HG02884 (cell line): ENCODE measurements around the gene PRKCD.

Experiments used
- ATAC-seq: cut with Tn5 transposase; IDR thresholded peaks from one replicate; pipeline ENCODE4 v1.9.1; 2021; ENCODE audit warnings: mild to moderate bottlenecking, moderate library complexity; ENCODE audit not compliant: unreplicated experiment

PRKCD gene

GRCh38 chr3:53188720-53189119 lies 27.7 kb downstream of the PRKCD start:
- ATAC-seq: no peak

- no peak for ATAC-seq
Measured at GRCh38 chr3:53189276-53189675, 28.3 kb downstream of the PRKCD start.

DNA sequence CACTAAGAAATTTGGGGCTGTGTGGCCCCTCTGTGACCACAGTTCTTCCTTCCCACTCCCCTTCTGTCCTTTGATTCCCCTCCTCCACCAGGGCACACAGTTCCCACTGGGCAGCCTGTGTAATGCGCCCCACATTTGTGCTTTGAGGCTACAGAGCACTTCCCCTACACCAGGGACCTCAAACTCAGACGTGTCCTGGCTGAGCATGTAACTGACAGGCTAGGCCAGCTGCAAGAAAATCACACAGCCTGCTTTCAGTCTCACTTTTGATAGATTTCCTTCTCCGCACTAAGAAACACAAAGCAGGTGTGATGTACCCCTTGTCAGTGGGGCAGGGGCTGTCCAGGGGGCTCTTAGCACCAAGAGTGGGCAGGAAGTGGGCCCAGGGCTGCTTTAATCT lies 29.6 kb downstream of the PRKCD start:
- ATAC-seq: no peak

GRCh38 chr3:53191836-53192480 lies 30.9 kb downstream of the PRKCD start:
- no peak for ATAC-seq

GRCh38 chr3:53192608-53193007 lies 31.6 kb downstream of the PRKCD start:
- ATAC-seq: peak; percentile 43

DNA sequence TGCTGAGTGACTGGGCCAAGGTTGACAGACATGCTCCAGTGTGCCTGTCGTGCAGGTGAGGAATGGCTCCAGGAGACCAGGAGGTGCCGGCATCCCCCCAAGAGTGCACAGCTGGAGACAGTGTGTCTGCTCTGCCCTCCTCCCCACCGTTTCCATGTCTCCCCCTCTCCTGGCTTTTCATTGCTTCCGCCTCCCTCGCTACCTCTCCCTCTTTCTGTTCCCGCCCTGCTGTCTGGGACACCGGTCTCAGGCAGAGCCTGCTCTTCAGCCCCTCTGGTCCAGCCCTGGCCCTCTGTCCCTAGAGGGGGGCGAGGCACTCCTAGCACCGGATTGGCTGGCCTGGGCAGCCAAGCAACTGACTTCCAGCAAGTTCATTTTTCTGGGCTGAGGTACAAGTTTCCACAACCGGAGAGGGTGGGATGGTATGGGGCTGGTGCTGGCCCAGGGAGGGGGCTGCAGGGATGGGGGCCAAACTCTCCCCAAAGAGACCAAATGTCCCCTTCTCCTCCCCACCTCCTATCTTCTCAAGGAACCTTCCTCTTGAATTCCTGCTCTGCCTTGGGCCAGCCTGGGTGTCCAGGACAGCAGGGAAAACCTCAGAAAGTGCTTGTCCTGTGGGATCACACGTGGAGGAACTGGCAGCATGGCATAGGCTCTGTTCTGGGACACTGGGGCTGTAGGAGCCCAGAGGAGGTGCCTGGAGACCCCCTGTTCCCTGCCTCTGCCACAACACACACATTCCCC lies 32.6 kb downstream of the PRKCD start:
- no peak for ATAC-seq

- ATAC-seq: no peak
Measured at GRCh38 chr3:53194210-53195065, 33.4 kb downstream of the PRKCD start.

- no peak for ATAC-seq
Measured at GRCh38 chr3:53195066-53195450, 34.0 kb downstream of the PRKCD start.

DNA sequence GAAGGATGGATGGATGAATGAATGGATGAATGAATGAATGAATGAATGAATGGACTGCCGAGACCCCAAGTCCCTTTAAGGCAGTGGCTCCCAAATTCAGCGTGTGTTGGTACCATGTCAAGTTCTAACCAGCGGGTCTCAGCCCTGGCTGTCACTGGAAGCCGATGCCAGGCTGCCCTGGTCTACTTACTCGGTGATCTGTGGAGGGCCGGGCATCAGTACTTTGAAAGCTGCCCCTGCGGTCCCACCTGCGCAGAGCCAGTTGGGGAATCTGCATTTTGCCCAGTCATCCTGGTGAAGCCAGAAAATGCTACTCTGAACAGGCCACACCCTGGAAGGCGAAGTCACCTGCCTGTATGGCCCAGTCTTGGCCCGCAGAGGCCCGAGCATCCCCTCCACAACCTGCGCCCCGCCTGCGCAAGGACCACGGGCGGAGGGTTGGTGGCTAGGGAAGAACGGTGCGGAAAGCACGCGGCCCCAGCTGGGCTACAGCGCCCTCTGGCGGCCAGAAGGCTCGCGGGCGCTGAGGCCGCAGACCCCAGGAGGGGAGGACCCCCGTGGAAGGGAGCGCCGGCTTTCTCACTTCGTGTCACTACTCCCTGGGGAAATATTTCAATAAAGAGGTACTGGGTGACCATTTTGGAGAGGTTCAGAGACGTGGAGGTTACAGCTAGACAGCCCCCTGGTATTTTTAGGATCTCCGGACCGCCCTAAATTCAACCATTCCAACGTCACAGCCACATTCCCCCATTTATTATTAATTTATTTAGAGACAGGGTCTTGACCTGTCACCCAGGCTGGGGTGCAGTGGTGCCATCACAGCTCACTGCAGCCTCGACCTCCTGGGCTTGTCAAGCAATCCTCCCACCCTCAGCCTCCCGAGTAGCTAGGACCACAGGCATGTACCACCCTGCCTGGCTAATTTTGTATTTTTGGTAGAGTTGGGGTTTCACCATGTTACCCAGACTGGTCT lies 34.9 kb downstream of the PRKCD start:
- ATAC-seq: no peak

GRCh38 chr3:53196575-53197407 lies 35.8 kb downstream of the PRKCD start:
- no peak for ATAC-seq

DNA sequence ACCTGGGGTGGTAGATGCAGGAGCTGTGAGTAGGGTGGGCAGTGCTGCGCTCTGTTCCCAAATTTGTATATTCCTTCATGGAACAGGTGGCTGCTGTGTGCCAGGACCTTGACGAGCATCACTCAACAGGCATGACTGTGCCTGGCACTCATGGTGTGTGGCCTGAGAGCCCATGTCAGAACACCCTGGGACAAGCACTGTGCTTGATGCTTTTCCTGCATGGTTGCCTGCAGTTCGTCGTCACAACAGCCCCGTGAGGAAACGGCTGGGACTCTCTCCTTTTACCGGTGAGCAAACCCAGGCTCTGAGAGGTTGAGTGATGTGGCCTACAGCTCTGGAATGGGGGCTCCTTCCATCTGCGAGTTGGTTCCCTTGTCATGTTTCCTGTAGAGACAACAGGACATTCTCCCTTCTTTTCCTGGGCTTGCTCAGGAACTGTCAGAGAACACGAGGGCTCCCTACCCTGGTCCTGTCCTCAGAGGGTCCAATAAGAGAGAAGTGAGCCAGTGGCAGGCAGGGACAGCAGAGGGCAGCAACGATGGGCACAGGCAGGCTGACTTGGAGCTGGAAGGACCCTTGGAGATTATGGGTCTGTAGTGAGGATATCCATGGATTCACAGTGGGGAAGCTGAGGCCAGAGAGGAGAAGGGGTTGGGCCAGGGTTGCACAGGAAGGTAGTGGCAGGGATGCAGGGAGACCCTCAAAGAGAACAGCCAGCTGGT lies 37.4 kb downstream of the PRKCD start:
- no peak for ATAC-seq

DNA sequence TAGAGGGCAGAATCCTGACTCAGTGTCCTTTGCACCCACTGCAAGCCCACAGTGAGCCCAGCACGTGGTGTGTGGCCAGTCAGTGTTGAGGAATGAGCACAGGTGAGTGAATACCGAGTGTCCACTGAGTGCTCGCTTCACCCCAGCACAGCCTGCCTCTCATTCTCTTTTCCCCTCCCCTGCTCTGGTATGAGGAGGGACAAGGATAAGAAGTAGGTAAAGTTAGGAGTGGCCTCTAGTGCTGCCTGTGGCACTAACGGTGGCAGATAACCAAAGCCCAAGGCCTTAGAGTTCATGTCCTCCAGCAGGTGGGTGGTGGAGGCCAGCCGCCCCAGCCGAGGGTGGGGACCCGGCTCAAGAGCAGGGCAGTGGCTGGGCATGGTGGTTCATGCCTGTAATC lies 38.0 kb downstream of the PRKCD start:
- ATAC-seq: no peak

DNA sequence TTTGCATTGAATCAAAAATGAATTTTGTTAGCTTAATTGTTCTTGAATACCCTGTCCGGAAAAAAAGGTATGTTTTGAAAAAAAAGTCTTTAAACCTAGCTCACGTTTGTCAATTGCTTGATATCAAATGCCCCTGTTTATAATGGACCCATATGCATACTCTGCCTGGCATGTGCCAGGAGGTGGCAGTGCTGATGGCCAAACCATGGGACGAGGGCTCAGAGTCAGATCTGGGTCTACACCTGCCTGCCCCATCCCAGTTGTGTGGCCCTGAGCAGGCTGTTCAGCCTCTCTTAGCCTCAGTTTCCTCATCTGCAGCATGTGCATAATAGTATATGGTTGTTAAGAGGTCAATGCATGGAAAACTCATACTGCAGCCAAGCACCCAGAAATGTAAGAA lies 38.8 kb downstream of the PRKCD start:
- ATAC-seq: no peak

GRCh38 chr3:53200501-53201498 lies 39.8 kb downstream of the PRKCD start:
- ATAC-seq: no peak

- no peak for ATAC-seq
Measured at GRCh38 chr3:53202331-53203015, 41.5 kb downstream of the PRKCD start.

GRCh38 chr3:53211706-53212702 lies 51.0 kb downstream of the PRKCD start:
- no peak for ATAC-seq
